DND-41 (cell line): ENCODE data around the gene ABCG2.

Experiments
- EZH2 ChIP-seq: IDR thresholded peaks from 3 replicates; pipeline ENCODE4 v1.6.1; 2012; ENCODE audit warnings: borderline replicate concordance, low read depth, mild to moderate bottlenecking, moderate library complexity, low read length, inconsistent platforms; ENCODE audit not compliant: severe bottlenecking
- TF ChIP-seq, protein P1 (sequence below): IDR thresholded peaks from 2 replicates; pipeline ENCODE4 v1.5.1; 2012; ENCODE audit warnings: borderline replicate concordance, low read length, moderate library complexity, mild to moderate bottlenecking; ENCODE audit not compliant: poor library complexity, severe bottlenecking; ENCODE audit errors: extremely low read depth

DNA sequence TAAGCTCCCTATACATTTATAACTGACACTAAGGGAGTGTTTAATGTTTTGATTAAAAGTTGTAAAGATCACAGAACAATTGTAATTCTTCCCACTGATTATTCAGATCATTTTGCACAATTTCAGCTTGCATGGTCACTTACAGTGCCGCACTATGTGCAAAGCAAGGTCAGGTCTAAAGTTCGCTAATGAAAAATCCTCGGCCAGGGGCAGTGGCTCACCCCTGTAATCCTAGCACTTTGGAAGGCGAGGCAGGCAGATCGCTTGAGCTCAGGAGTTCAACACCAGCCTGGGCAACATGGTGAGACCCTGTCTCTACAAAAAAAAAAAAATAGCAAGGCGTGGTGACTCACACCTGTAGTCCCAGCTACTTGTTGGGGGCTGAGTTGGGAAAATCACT is 94.0 kb downstream of the ABCG2 start:
- TF ChIP-seq, protein P1, sequence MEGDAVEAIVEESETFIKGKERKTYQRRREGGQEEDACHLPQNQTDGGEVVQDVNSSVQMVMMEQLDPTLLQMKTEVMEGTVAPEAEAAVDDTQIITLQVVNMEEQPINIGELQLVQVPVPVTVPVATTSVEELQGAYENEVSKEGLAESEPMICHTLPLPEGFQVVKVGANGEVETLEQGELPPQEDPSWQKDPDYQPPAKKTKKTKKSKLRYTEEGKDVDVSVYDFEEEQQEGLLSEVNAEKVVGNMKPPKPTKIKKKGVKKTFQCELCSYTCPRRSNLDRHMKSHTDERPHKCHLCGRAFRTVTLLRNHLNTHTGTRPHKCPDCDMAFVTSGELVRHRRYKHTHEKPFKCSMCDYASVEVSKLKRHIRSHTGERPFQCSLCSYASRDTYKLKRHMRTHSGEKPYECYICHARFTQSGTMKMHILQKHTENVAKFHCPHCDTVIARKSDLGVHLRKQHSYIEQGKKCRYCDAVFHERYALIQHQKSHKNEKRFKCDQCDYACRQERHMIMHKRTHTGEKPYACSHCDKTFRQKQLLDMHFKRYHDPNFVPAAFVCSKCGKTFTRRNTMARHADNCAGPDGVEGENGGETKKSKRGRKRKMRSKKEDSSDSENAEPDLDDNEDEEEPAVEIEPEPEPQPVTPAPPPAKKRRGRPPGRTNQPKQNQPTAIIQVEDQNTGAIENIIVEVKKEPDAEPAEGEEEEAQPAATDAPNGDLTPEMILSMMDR, result no peak
- no peak for TF ChIP-seq EZH2
